GM19468 (cell line): ENCODE measurements around the gene MSTN.
"Not testable (repeated sequence)": the region's sequence is repeated elsewhere in the genome, so short reads cannot be mapped to it uniquely, and the experiment has no call there.

Experiments used
- ATAC-seq: cut with Tn5 transposase; IDR thresholded peaks from one replicate; pipeline ENCODE4 v1.9.1; 2021; ENCODE audit warnings: mild to moderate bottlenecking, moderate library complexity, moderate number of reproducible peaks; ENCODE audit not compliant: unreplicated experiment; ENCODE audit errors: extremely low read depth

Gene MSTN

DNA sequence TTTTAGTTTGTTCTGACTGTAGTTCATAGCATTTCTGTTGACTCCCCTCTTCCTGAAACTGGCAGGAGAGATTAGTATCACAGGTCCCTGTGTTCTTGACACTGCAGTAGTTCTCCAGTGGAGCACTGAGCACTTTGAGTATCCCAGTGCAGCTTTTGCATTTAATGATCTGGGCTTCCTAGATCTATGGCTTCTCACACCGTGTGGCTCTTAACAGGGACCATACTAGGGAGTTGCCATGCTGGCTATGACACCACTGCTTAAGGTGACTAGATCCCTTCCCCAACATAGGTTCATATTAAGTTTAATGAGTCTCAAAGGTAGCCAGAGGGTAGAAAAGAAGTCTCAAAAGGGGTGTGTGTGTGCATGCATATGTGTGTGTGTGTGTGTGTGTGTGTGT, 6.2 kb upstream of the MSTN start:
- no peak for ATAC-seq

GRCh38 chr2:190065839-190066238, 3.3 kb upstream of the MSTN start:
- no peak for ATAC-seq

DNA sequence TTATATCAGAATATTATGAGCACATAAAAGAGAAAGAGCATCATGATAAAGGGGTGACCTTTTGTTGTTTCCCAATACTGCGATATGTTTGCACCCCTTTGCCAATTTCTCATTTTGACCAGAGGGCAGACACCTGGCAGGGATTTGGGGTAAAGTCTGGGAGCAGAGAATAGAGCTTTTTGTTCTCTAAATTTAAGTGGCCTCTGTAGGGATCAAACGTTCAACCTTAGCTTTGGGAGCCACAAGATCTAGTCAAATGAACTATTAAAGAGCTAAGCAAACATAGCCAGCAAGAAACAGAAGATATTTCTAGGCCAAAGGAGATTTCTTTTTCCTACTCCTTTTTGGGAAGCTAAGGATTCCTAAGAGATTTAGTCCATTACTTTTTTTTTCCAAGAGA, 1.1 kb upstream of the MSTN start:
- ATAC-seq: no peak

- ATAC-seq: no peak
Observed at GRCh38 chr2:190062053-190062452, 476 bp downstream of the MSTN start.

- no peak for ATAC-seq
Observed at GRCh38 chr2:190060626-190061025, 1.9 kb downstream of the MSTN start.

- no peak for ATAC-seq
Observed at GRCh38 chr2:190060019-190060418, 2.5 kb downstream of the MSTN start.

GRCh38 chr2:190053426-190053825, 9.1 kb downstream of the MSTN start:
- ATAC-seq: no peak

- no peak for ATAC-seq
Observed at GRCh38 chr2:190052307-190052706, 10.2 kb downstream of the MSTN start.

DNA sequence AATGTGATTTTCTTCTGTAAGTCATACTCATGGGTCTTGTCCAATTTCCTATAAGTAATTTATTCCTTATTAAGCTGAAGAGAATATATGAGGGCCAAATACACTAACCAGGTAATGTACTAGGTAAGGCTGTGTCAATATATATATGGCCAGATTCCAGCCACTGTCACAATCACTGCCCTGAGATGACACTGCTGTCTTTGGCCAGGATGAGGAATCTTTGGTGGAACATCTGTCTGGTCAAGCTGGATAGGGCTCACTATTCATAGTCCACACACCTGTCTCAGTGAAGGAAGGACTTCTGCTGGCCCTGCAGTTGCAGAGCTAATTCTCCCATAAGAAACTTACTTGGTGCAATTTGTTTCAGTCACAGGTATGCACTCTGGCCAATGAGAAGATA, 11.3 kb downstream of the MSTN start:
- ATAC-seq: no peak

DNA sequence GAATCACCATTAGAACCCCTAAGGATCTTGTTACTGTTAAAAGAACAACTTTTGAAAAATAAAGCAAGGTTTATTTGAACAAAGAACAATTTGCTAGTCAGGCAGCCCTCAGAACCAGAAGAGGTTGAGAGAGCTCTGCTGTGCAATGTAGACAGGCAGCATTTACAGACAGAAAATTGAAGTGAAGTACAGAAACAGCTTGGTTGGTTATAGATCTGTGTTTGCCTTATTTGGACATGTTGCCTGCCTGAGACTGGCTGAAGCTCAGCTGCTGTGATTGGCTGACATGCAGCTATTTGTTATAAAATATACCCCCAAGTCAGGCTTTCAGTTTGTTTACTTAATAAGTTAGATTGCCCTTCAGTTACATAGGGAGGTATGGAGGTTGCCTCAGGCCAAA, 12.5 kb downstream of the MSTN start:
- ATAC-seq: no peak

GRCh38 chr2:190044866-190045265, 17.7 kb downstream of the MSTN start:
- ATAC-seq: no peak

- ATAC-seq: no peak
Observed at GRCh38 chr2:190043441-190043840, 19.1 kb downstream of the MSTN start.

GRCh38 chr2:190036071-190036470, 26.5 kb downstream of the MSTN start:
- no peak for ATAC-seq

DNA sequence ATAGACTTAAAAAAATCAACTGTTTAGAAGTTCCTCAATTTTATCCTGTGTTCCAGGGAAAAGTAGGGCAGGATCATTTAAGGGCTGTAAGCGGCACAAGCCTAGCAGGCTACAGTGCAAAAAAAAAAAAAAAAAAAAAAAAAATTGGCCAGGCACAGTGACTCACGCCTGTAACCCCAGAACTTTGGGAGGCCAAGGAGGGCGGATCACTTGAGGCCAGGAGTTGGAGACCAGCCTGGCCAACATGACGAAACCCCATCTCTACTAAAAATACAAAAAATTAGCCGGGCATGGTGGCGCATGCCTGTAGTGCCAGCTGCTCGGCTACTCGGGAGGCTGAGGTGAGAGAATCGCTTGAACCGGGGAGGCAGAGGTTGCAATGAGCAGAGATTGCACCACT, 28.1 kb downstream of the MSTN start:
- not testable (repeated sequence) for ATAC-seq

DNA sequence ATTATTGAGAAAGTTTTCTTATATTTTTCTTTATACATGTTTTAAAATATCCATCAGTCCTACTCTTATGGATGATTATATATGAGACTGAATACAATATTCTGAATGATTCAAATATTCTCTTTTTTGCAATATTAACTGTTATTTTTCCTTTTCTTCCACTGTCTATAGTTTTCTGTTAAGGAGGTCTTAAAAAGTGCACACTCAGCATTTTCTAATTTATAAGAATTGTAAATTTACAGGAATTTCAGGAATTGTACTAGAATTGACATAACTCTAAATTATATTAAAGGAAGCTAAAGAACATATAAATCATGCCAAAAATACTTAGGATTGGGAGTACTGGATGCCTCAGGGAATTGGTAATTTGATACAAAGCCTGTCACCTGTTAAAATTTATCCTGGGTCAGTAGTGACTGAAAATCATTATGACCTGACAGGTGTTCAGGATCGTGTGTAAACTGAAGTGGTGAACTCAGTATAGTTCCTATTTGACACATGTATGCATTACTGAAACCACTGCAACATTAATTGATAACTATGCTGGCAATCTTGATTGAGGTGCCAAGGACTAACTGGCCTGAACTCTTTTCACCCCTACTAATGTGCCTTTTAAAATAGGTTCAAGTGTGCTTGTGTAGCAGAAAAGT, 30.4 kb downstream of the MSTN start:
- ATAC-seq: no peak

DNA sequence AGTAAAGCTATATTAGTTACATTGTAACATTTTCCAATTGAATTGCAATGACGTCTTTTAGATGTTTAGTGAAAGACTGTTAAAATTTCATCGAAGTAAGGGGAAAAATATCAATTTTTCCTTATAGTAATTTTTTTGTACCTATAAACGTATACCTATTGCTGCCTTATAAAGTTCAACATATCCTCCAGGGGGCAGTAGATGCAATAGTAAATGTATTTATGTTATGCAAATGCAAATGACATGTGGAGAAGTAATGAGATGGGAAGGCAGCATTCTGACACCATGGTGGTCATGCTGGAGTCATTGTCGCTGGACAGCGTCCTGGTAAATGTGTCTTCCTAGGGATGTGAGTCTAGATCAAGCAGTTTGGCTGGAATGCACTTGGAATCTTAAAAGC, 38.7 kb downstream of the MSTN start:
- no peak for ATAC-seq

GRCh38 chr2:190020720-190021119, 41.8 kb downstream of the MSTN start:
- ATAC-seq: no peak

GRCh38 chr2:190017837-190018236, 44.7 kb downstream of the MSTN start:
- ATAC-seq: no peak

GRCh38 chr2:190015969-190016368, 46.6 kb downstream of the MSTN start:
- ATAC-seq: not testable (repeated sequence)
